MM.1S (cell line): ENCODE data around the gene HMGN1.

Source experiments
- CTCF ChIP-seq: fragments of 300-600 bp; sonication (generic); IDR thresholded peaks from 2 replicates; pipeline ENCODE4 v1.5.1; 2016; ENCODE audit warnings: antibody characterized with exemption, low read length, mixed read lengths
- EZH2 ChIP-seq: fragments of 300-600 bp; sonication (generic); optimal IDR thresholded peaks from 2 replicates; pipeline ENCODE3; 2017; ENCODE audit warnings: low read depth, mild to moderate bottlenecking, antibody characterized with exemption, low read length, mixed read lengths
- EZH2phosphoT487 ChIP-seq: fragments of 300-600 bp; sonication (generic); IDR thresholded peaks from 2 replicates; pipeline ENCODE4 v1.6.1; 2018; ENCODE audit warnings: antibody characterized with exemption, low read length

GRCh38 chr21:39379986-39380891 is 31.4 kb upstream of the HMGN1 start:
- no peak for TF ChIP-seq CTCF
- no peak for TF ChIP-seq EZH2phosphoT487
- no peak for TF ChIP-seq EZH2
